Panc1 (cell line): ENCODE measurements around the gene FAM89A. TPM values are rescaled to one million over a fixed set of nuclear protein-coding genes. Genes with fewer than 3 reads are reported as not detected.

ENCODE experiments used
- ATAC-seq: fragments of 200-7000 bp; cut with Tn5 transposase; 2 replicates; pipeline ENCODE4 v1.9.1; 2020; ENCODE audit warnings: mild to moderate bottlenecking, moderate library complexity
- BruUV-seq: library from RNA; stranded (reverse); fragments of 400-500 nt; replicated peaks from 2 replicates; lab custom pipeline; 2021; lab: Mats Ljungman, UMichigan
- CTCF ChIA-PET: fragments of 300-600 bp; sonication (Branson Sonifier 250); formaldehyde crosslinking; loops from one replicate; lab custom pipeline; 2022; ENCODE audit warnings: antibody characterized with exemption; lab: Charles Lee
- POLR2A ChIA-PET: fragments of 300-600 bp; sonication (Branson Sonifier 250); formaldehyde crosslinking; loops from one replicate; lab custom pipeline; 2022; ENCODE audit warnings: antibody characterized with exemption; lab: Charles Lee
- DNase-seq: peaks from one replicate; pipeline ENCODE4 v3.0.0-alpha.2; 2010; ENCODE audit warnings: low read depth, low spot score
- H3K27ac ChIP-seq: 2 replicates; pipeline ENCODE4 v1.5.1; 2011; ENCODE audit warnings: mild to moderate bottlenecking, low read length, inconsistent platforms
- H3K27me3 ChIP-seq: fragments of 200-500 bp; sonication (Bioruptor generic); 2 replicates; pipeline ENCODE4 v1.6.0; 2014; ENCODE audit warnings: low read length, inconsistent platforms; ENCODE audit not compliant: control insufficient read depth, insufficient read depth
- H3K36me3 ChIP-seq: fragments of 200-500 bp; sonication (Bioruptor generic); 2 replicates; pipeline ENCODE4 v1.5.1; 2014; ENCODE audit warnings: inconsistent platforms, mild to moderate bottlenecking, low read length, moderate library complexity; ENCODE audit not compliant: control insufficient read depth, insufficient read depth
- H3K4me1 ChIP-seq: 2 replicates; pipeline ENCODE4 v1.5.1; 2011; ENCODE audit warnings: inconsistent platforms, mild to moderate bottlenecking, low read length, moderate library complexity; ENCODE audit not compliant: control insufficient read depth, insufficient read depth
- H3K4me3 ChIP-seq, 2 experiments: 2 replicates each; pipeline ENCODE4 v1.5.1; 2011 to 2012; ENCODE audit warnings: low read depth in 2 of 2, low read length in 2 of 2, mild to moderate bottlenecking in 2 of 2, inconsistent platforms in 1 of 2, moderate library complexity in 1 of 2
- H3K9me3 ChIP-seq: fragments of 200-500 bp; sonication (Bioruptor generic); 2 replicates; pipeline ENCODE4 v1.5.1; 2014; ENCODE audit warnings: low read depth, mild to moderate bottlenecking, inconsistent platforms, low read length, moderate library complexity; ENCODE audit not compliant: control insufficient read depth, insufficient read depth
- POLR2AphosphoS5 ChIP-seq: IDR thresholded peaks from 2 replicates; pipeline ENCODE4 v1.6.1; 2012; ENCODE audit warnings: mild to moderate bottlenecking, low read depth, low read length, moderate library complexity
- SIN3A ChIP-seq: IDR thresholded peaks from 2 replicates; pipeline ENCODE4 v1.6.1; 2012; ENCODE audit warnings: low read depth, mild to moderate bottlenecking, low read length, moderate library complexity, borderline replicate concordance; ENCODE audit not compliant: insufficient read depth
- TCF7L2 ChIP-seq: IDR thresholded peaks from 2 replicates; pipeline ENCODE4 v1.6.1; 2011; ENCODE audit warnings: mild to moderate bottlenecking, low read depth, low read length, inconsistent platforms
- in situ Hi-C: cut with HindIII; loops from 2 replicates; pipeline ENCODE4 v1.10.0; 2016; ENCODE audit warnings: low sequenced_read_pairs, low pct_unique_long_range_greater_than_20kb
- intact Hi-C: fragments of 100-400 bp; cut with micrococcal nuclease; formaldehyde crosslinking; loops from one replicate; pipeline ENCODE4 v1.10.0; 2022; ENCODE audit not compliant: unreplicated experiment
- total RNA-seq: library from RNA; stranded (reverse); gene quantifications from one replicate; pipeline ENCODE4 v1.2.1, GENCODE V29; 2021; ENCODE audit not compliant: unreplicated experiment
- TF ChIP-seq, protein P1 (sequence below): fragments of 450-650 bp; IDR thresholded peaks from 2 replicates; pipeline ENCODE4 v1.5.1; 2017; ENCODE audit warnings: mild to moderate bottlenecking
- TF ChIP-seq, protein P2 (sequence below), 2 experiments: IDR thresholded peaks; 2 replicates each; pipeline ENCODE4 v1.6.1; 2011 to 2012; ENCODE audit warnings: low read depth in 2 of 2, control low read depth in 1 of 2, low read length in 1 of 2, mild to moderate bottlenecking in 1 of 2, moderate library complexity in 1 of 2; ENCODE audit not compliant: insufficient read depth in 1 of 2

The FAM89A gene
- total RNA-seq, 1 experiment from 2014 or later: 2.2 TPM

DNA sequence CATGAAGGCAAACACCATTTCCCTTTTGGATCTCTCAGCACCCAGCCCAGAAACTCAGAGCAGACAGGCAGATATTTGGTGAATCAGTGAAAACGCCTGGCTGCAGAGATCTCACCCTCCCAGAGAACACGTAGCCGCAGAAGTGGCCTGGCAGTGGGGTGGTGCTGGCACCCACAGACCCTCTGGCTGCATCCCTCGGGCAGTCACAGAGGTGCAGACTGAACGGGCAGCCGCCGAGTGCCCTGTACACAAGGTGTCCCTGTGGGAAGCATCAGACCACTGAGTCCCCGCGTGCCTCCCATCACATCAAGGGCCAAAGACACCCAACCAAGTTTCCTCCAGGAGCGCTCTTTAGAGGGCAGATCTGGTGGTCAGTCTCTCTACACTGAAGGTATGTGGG lies 12.1 kb downstream of the FAM89A start:
- ATAC-seq (no peak), DNase-seq (no peak)
- intact Hi-C loops (no loop called here), in situ Hi-C loops (no loop called here)
- no TSS peak for BruUV-seq
- no peaks in the 10 kb centered on the region for H3K36me3 ChIP-seq
- no peak for TF ChIP-seq POLR2AphosphoS5
- TF ChIP-seq, protein P1, sequence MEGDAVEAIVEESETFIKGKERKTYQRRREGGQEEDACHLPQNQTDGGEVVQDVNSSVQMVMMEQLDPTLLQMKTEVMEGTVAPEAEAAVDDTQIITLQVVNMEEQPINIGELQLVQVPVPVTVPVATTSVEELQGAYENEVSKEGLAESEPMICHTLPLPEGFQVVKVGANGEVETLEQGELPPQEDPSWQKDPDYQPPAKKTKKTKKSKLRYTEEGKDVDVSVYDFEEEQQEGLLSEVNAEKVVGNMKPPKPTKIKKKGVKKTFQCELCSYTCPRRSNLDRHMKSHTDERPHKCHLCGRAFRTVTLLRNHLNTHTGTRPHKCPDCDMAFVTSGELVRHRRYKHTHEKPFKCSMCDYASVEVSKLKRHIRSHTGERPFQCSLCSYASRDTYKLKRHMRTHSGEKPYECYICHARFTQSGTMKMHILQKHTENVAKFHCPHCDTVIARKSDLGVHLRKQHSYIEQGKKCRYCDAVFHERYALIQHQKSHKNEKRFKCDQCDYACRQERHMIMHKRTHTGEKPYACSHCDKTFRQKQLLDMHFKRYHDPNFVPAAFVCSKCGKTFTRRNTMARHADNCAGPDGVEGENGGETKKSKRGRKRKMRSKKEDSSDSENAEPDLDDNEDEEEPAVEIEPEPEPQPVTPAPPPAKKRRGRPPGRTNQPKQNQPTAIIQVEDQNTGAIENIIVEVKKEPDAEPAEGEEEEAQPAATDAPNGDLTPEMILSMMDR: no peak
- TF ChIP-seq SIN3A: no peak
- TF ChIP-seq TCF7L2: no peak
- TF ChIP-seq, protein P2, sequence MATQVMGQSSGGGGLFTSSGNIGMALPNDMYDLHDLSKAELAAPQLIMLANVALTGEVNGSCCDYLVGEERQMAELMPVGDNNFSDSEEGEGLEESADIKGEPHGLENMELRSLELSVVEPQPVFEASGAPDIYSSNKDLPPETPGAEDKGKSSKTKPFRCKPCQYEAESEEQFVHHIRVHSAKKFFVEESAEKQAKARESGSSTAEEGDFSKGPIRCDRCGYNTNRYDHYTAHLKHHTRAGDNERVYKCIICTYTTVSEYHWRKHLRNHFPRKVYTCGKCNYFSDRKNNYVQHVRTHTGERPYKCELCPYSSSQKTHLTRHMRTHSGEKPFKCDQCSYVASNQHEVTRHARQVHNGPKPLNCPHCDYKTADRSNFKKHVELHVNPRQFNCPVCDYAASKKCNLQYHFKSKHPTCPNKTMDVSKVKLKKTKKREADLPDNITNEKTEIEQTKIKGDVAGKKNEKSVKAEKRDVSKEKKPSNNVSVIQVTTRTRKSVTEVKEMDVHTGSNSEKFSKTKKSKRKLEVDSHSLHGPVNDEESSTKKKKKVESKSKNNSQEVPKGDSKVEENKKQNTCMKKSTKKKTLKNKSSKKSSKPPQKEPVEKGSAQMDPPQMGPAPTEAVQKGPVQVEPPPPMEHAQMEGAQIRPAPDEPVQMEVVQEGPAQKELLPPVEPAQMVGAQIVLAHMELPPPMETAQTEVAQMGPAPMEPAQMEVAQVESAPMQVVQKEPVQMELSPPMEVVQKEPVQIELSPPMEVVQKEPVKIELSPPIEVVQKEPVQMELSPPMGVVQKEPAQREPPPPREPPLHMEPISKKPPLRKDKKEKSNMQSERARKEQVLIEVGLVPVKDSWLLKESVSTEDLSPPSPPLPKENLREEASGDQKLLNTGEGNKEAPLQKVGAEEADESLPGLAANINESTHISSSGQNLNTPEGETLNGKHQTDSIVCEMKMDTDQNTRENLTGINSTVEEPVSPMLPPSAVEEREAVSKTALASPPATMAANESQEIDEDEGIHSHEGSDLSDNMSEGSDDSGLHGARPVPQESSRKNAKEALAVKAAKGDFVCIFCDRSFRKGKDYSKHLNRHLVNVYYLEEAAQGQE (IDR thresholded peaks at IDR 0.05; ENCODE audit: insufficient read depth in 1 of 2, low read depth in 2 of 2, low read length in 1 of 2): no peak
- CTCF ChIA-PET: no interaction called here
- no peaks in the 10 kb centered on the region for H3K9me3 ChIP-seq
- H3K4me1 ChIP-seq: no peaks in the 10 kb centered on the region; the same call in 1 of the 2 replicates
- no peaks in the 10 kb centered on the region; the same call in 1 of the 2 replicates for H3K27me3 ChIP-seq
- H3K4me3 ChIP-seq: no peak overlapping the region
- POLR2A ChIA-PET: no interaction called here
- no peak overlapping the region for H3K27ac ChIP-seq

DNA sequence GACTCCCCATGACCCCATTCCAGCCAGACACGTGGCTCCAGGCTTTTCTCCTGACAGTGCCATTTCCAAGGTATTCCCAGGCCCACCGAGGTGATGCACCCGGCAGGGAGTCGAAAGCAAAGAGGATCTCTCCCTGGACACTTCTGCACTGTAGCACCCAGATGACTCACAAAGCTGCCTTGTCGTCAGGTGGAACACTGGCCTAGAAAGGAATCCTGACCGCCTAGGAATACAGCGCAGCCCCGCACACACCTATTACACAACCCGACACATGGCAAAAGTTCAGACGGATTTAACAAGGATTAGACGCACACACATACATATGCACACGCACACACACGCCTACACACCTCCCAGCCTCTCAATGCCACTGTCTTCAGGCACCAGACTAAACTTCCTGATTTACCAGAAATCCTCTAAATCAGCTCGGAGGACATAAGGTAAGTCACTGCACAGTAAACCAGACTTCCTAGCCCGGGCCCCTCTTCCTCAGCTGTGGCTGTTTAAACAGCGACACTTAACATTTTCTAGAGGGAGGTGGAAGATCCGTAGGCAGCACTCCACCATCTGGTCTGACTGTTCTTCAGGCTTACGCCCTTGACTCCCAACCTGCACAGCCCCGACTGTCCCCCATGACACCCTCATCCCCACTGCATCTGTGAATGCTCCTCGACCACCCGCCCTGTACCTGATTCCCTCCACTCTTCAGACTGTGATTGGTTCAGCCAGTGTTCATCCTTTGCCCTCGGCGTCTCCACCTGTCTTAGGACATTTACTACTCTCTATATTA lies 12.7 kb downstream of the FAM89A start:
- CTCF ChIA-PET: no interaction called here
- Histone ChIP-seq H3K27ac (no peak overlapping the region), H3K36me3 (no peaks in the 10 kb centered on the region), H3K4me3 (no peak overlapping the region), H3K4me1 (no peaks in the 10 kb centered on the region; the same call in 1 of the 2 replicates), H3K27me3 (no peaks in the 10 kb centered on the region; the same call in 1 of the 2 replicates), H3K9me3 (no peaks in the 10 kb centered on the region)
- in situ Hi-C loops (no loop called here), intact Hi-C loops (no loop called here)
- POLR2A ChIA-PET: no interaction called here
- BruUV-seq: no TSS peak
- DNase-seq (no peak), ATAC-seq (no peak)
- TF ChIP-seq SIN3A: no peak
- TF ChIP-seq TCF7L2: no peak
- no peak for TF ChIP-seq POLR2AphosphoS5
- TF ChIP-seq, protein P2 (IDR thresholded peaks at IDR 0.05; ENCODE audit: insufficient read depth in 1 of 2, low read depth in 2 of 2, low read length in 1 of 2): no peak
- TF ChIP-seq, protein P1: no peak
